ENCODE data around the gene PSPH. TPM values are rescaled to one million over a fixed set of nuclear protein-coding genes. Genes with fewer than 3 reads are reported as not detected.

The PSPH gene
- total RNA-seq, 1 experiment from 2014 or later: 66.8 TPM

DNA sequence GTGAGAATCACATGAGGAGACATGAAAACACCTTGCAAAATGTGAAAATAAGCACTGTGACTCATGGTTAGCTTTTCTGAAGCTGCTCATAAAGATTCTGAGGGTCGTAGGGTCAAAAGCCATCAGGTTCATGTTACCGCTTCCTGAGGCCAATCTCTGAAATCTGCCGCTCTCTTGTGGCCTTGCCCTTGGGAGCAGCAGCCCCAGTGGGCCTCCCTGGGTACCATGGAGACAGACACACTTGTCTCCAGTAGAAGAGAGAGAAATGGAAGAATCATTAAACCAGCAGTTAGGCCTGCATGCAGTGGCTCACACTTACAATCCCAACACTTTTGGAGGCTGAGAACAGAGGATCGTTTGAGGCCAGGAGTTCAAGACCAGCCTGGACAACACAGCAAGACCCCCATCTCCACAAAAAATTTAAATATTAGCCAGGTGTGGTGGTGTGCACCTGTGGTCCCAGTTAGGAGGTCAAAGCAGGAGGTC lies 44.0 kb downstream of the PSPH start:
- H3K36me3 ChIP-seq (replicated peaks; ENCODE audit: control insufficient read depth, insufficient read depth, low read length): peaks cover 1% of the 10 kb centered on the region; the same call in 1 of the 2 replicates
- no peaks in the 10 kb centered on the region for H3K27me3 ChIP-seq (ENCODE audit: control insufficient read depth, insufficient read depth, low read length)
- H3K4me3 ChIP-seq (ENCODE audit: insufficient read depth, low read depth, low read length): no peak overlapping the region
- no peak for DNase-seq

DNA sequence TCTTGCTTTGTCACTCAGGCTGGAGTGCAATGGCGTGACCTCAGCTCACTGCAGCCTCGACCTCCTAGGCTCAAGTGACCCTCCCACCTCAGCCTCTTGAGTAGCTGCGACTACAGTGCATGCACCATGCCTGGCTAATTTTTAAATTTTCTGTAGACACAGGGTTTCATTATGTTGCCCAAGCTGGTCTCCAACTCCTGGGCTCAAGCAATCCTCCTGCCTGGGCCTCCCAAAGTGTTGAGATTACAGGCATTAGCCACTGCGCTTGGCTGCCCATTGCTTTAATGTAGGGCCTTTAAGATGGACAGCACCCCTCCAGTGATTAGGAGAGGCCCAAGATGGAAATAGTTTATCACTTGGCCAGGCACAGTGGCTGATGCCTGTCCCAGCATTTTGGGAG lies 47.5 kb downstream of the PSPH start:
- H3K36me3 ChIP-seq (replicated peaks; ENCODE audit: control insufficient read depth, insufficient read depth, low read length): no peaks in the 10 kb centered on the region
- DNase-seq: no peak
- H3K4me3 ChIP-seq (ENCODE audit: insufficient read depth, low read depth, low read length): no peak overlapping the region
- no peaks in the 10 kb centered on the region for H3K27me3 ChIP-seq (ENCODE audit: control insufficient read depth, insufficient read depth, low read length)

DNA sequence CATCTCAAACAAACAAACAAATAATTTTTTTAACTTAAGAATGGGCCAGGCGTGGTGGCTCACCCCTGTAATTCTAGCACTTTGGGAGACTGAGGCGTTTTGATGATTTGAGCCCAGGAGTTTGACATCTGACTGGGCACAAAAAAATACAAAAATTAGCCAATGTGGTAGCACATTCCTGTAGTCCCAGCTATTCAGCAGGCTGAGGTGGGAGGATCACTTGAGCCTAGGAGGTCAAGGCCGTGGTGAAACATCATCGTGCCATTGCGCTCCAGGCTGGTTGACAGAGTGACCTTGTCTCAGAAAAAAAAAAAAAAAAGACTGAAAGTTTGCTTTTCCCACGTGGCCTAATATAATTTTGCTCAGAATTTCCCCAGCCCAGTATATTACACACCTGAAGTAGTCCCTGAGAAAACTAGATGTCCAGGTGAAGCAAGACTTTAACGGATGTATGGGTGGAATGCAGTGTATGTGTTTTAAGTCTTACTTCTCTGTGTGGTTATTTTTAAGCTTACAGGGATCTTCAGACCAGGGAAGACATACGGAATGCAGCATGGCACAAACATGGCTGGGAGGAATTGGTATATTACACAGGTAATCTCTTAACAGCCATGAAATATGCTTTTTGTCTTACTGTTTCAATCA lies 54.3 kb downstream of the PSPH start:
- Histone ChIP-seq H3K4me3 (ENCODE audit: insufficient read depth, low read depth, low read length) (no peak overlapping the region), H3K36me3 (replicated peaks; ENCODE audit: control insufficient read depth, insufficient read depth, low read length) (peaks cover 8% of the 10 kb centered on the region), H3K27me3 (ENCODE audit: control insufficient read depth, insufficient read depth, low read length) (no peaks in the 10 kb centered on the region)
- DNase-seq: no peak

DNA sequence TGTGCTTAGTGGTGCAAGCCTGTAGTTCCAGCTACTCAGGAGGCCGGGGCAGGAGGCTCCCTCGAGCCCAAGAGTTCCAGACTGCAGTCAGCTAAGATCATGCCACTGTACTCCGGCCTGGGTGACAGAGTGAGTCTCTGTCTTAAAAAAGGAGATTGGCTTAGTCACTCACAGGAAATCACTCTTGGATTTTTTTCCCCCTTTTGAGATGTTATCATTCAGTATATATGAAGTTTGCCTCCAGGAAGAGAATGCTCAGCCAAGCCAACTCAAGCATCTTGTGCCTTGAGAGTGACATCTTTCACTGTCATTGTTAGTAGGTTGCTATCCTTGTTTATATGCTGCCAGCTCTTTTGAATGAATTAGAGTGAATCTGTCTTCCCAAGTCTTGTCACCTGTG lies 58.9 kb downstream of the PSPH start:
- H3K36me3 ChIP-seq (replicated peaks; ENCODE audit: control insufficient read depth, insufficient read depth, low read length): peaks cover 8% of the 10 kb centered on the region
- no peak overlapping the region for H3K4me3 ChIP-seq (ENCODE audit: insufficient read depth, low read depth, low read length)
- DNase-seq: no peak
- no peaks in the 10 kb centered on the region for H3K27me3 ChIP-seq (ENCODE audit: control insufficient read depth, insufficient read depth, low read length)

DNA sequence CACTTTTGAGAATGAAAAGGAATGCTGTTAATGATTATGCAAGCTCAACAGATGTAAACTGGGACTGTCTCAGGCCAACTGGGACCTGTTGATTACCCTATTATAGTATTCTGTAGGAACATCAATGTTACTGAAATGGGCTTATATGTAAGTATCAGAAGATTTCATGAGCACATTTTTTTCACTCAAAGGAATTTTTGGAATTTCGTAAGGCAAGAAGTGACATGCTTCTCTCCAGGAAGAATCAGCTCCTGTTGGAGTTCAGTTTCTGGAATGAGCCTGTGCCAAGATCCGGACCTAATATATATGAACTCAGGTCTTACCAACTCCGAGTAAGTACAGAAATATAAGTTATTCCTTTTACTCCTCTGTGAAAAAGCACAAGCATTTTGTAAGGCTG lies 67.7 kb downstream of the PSPH start:
- no peak for DNase-seq
- H3K27me3 ChIP-seq (ENCODE audit: control insufficient read depth, insufficient read depth, low read length): no peaks in the 10 kb centered on the region
- peaks cover 26% of the 10 kb centered on the region for H3K36me3 ChIP-seq (replicated peaks; ENCODE audit: control insufficient read depth, insufficient read depth, low read length)
- no peak overlapping the region for H3K4me3 ChIP-seq (ENCODE audit: insufficient read depth, low read depth, low read length)

DNA sequence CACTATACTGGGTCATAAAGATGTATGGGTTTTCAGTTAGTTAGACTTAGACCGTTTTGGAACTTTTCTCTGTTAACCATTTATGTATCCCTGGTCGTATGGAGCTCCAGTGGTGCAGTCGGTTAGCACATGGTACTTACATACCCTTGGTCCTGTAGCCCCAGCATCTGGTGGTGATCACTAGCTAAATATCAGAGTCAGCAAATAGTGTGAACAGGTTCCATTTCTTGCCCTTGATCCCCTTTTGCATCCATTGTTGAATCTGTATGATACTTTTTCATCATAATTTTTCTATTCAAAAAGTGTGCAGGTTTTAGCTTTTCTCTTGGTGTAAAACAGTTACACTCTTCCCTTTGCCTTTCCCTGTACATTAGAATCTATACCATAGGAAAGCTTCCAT lies 71.0 kb downstream of the PSPH start:
- Histone ChIP-seq H3K4me3 (ENCODE audit: insufficient read depth, low read depth, low read length) (no peak overlapping the region), H3K27me3 (ENCODE audit: control insufficient read depth, insufficient read depth, low read length) (no peaks in the 10 kb centered on the region), H3K36me3 (replicated peaks; ENCODE audit: control insufficient read depth, insufficient read depth, low read length) (peaks cover 28% of the 10 kb centered on the region)
- DNase-seq: no peak

DNA sequence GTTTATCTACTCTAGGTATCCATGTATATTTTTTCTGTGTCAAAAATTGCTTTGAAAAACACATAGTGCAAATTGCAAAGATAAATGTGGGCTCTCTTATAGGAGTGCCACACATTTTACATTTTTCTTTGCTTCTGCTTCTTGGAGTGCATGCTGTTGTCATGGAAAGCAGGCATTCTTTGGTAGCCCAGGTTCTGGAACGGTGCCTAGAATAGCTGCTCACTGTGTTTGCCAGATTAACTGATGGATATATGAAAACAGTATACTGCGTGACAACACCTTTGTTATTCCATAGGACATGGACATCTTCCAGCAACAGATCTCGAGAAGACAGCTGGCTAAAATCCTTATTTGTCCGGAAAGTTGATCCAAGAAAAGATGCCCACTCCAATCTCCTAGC lies 73.4 kb downstream of the PSPH start:
- peaks cover 24% of the 10 kb centered on the region for H3K36me3 ChIP-seq (replicated peaks; ENCODE audit: control insufficient read depth, insufficient read depth, low read length)
- no peak for DNase-seq
- H3K4me3 ChIP-seq (ENCODE audit: insufficient read depth, low read depth, low read length): no peak overlapping the region
- no peaks in the 10 kb centered on the region for H3K27me3 ChIP-seq (ENCODE audit: control insufficient read depth, insufficient read depth, low read length)

DNA sequence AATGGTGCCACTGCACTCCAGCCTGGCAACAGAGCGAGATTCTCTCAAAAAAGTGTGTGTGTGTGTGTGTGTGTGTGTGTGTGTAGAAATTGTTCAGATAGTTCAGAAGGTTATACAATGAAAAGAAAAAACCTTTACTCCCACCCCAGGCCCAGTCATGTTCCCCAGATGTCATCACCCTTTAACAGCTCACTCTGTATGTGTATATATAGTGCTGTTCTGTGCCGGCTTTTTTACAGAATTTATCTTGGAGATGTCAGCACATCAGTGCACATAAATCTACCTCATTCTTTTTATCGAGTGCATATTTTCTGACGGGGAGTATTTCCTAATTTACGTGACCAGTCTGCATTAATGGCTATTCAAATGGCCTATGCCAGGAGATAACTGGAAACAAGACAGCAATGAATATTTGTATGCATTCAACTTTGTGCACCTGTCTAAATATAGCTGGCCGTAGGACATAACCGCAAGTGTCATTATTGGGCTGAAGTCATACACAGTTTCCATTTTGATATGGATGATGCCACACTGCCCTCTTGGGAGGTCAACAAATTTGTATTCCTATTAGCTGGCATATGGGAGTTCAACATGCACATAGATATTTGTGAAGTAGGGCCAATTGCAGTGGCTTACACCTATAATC lies 75.1 kb downstream of the PSPH start:
- no peak for DNase-seq
- Histone ChIP-seq H3K36me3 (replicated peaks; ENCODE audit: control insufficient read depth, insufficient read depth, low read length) (peaks cover 19% of the 10 kb centered on the region), H3K27me3 (ENCODE audit: control insufficient read depth, insufficient read depth, low read length) (no peaks in the 10 kb centered on the region), H3K4me3 (ENCODE audit: insufficient read depth, low read depth, low read length) (no peak overlapping the region)

DNA sequence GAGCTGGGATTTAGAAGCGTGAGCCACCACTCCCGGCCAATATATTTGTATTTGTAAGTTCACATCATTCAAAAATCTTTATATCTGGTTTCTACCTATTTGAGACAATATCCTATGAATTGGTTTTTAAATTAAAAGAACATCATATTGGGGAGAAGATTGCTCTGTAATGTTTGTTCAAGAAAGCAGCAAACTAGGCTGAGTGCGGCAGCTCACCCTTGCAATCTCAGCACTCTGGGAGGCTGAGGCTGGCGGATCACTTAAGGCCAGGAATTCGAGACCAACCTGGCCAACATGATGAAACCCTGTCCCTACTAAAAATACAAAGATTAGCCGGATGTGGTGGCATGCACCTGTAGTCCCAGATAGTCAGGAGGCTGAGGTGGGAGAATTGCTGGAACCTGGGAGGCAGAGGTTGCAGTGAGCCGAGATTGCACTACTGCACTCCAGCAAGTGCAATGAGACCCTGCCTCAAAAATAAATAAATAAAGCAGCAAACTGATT lies 77.4 kb downstream of the PSPH start:
- no peaks in the 10 kb centered on the region for H3K27me3 ChIP-seq (ENCODE audit: control insufficient read depth, insufficient read depth, low read length)
- no peak overlapping the region for H3K4me3 ChIP-seq (ENCODE audit: insufficient read depth, low read depth, low read length)
- no peak for DNase-seq
- peaks cover 6% of the 10 kb centered on the region for H3K36me3 ChIP-seq (replicated peaks; ENCODE audit: control insufficient read depth, insufficient read depth, low read length)

DNA sequence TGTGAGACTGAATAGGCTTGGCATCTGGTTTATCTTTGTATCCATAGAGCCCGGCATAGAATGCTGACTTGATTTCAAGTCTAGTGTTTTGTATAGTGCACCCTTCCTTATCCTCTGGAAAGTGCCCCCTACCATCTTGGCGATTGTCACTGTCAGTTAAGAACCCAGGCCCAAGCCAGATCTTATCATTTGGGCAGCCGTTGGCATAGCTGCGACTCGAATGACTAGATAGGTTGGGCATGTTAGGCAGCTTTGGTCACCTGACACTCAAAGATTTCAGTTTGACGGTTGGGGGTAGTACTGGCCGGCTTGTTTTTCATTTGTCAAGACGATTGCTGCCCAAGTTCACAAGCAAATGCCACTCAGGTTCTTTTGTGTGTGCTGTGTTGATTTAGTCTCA lies 80.3 kb downstream of the PSPH start:
- DNase-seq: no peak
- Histone ChIP-seq H3K27me3 (ENCODE audit: control insufficient read depth, insufficient read depth, low read length) (no peaks in the 10 kb centered on the region), H3K36me3 (replicated peaks; ENCODE audit: control insufficient read depth, insufficient read depth, low read length) (peaks cover 2% of the 10 kb centered on the region; the same call in 1 of the 2 replicates), H3K4me3 (ENCODE audit: insufficient read depth, low read depth, low read length) (no peak overlapping the region)

DNA sequence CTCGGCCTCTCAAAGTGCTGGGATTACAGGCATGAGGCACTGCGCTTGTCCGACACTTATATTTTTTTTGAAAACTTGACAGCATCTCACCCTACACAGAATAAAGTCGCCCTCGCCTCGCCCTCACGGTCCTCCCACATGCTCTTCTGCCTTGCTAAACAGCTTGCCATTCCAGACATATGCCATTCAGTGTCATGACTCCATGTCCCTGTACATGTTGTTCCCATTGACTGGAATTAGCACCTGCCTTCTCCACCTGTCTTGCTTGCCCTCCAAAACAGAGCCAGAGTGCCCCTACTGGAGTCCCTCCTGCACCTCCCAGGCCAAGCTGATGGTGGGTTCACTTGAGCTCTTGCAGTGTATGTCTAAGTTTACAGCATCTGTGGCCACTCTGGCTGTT lies 80.7 kb downstream of the PSPH start:
- Histone ChIP-seq H3K27me3 (ENCODE audit: control insufficient read depth, insufficient read depth, low read length) (no peaks in the 10 kb centered on the region), H3K4me3 (ENCODE audit: insufficient read depth, low read depth, low read length) (no peak overlapping the region), H3K36me3 (replicated peaks; ENCODE audit: control insufficient read depth, insufficient read depth, low read length) (peaks cover 2% of the 10 kb centered on the region; the same call in 1 of the 2 replicates)
- DNase-seq: no peak

DNA sequence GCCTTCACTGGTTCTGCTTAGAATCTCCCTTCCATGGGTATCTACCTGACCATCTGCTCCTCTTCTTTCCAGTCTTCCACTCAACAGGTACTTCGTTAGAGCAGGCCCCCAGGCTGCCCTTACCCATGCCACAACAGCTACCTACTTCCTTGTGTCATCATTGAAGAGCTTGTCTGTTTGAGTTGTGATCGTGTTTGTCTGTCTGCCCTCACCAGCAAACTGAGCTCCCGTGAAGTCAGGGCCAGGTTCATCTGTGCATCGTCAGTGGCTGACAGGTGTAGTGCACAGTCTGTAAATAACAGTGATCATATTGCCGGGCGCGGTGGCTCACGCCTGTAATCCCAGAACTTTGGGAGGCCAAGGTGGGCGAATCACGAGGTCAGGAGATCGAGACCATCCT lies 81.9 kb downstream of the PSPH start:
- Histone ChIP-seq H3K36me3 (replicated peaks; ENCODE audit: control insufficient read depth, insufficient read depth, low read length) (peaks cover 2% of the 10 kb centered on the region; the same call in 1 of the 2 replicates), H3K27me3 (ENCODE audit: control insufficient read depth, insufficient read depth, low read length) (no peaks in the 10 kb centered on the region), H3K4me3 (ENCODE audit: insufficient read depth, low read depth, low read length) (no peak overlapping the region)
- no peak for DNase-seq

DNA sequence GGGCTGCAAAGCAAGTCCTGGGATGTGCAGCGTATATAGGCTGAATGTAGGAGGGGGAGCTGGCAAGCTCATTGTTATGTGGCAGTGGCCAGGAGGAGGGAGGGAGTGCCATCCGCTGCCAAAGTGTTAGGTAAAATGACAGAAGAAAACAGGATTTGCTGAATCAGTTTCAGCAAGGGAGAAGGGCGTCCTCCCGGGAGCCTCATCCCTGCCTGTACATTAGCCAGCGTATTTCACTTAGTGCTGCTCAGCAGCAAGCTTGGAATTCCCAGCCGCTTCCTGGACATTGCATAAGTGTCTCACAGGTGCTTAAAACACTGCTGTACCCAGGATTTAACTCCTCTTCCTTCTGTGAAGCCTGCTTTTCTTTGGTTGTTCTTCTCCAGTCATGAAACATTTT lies 84.4 kb downstream of the PSPH start:
- no peak for DNase-seq
- H3K27me3 ChIP-seq (ENCODE audit: control insufficient read depth, insufficient read depth, low read length): peaks cover 2% of the 10 kb centered on the region
- H3K4me3 ChIP-seq (ENCODE audit: insufficient read depth, low read depth, low read length): no peak overlapping the region
- peaks cover 2% of the 10 kb centered on the region; the same call in 1 of the 2 replicates for H3K36me3 ChIP-seq (replicated peaks; ENCODE audit: control insufficient read depth, insufficient read depth, low read length)

DNA sequence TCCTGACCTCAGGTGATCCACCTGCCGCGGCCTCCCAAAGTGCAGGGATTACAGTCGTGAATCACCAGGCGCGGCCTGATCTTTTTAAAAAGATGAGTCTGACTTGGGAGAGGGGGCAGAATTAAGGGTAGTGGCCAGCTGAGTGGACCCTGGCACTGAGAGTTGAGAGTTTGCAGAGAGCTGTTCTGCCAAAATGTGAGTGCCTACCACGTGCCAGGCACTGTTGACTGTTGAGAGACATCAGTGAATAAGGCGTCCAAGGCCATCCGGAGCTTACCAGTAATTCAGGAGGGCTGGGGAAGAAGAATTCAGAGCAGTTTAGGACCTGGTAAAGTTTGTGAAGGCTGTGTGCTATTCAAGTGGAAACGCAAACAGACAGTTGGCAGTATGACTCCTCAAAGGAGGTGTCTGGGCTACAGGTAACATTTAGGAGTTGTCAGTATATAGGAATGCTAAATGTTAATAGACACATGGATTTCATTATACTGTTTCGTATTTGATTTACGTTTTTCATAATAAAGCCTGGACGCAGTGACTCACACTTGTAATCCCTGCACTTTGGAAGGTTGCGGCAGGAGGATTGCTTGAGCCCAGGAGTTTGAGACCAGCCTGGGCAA lies 85.3 kb downstream of the PSPH start:
- no peak for DNase-seq
- Histone ChIP-seq H3K36me3 (replicated peaks; ENCODE audit: control insufficient read depth, insufficient read depth, low read length) (peaks cover 2% of the 10 kb centered on the region; the same call in 1 of the 2 replicates), H3K4me3 (ENCODE audit: insufficient read depth, low read depth, low read length) (no peak overlapping the region), H3K27me3 (ENCODE audit: control insufficient read depth, insufficient read depth, low read length) (peaks cover 2% of the 10 kb centered on the region)

DNA sequence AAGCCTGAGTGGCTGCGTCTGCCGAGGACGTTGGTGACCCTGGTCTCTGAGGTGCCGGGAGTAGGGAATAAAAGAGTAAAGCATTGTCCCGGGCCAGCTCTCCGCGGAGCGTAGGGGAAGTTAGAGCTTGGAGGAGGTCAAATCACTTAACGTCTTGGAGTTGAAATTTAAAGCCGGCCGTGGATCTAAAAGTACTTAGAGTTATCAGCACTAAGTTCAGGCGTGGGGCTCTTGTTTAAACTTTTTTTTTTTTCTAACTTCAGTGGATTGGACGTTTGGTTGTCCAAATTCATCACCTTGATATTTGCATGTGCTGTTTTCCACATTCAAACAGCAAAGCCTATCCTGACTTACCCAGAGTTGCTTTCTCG lies 86.2 kb downstream of the PSPH start:
- no peak for DNase-seq
- peaks cover 2% of the 10 kb centered on the region; the same call in 1 of the 2 replicates for H3K36me3 ChIP-seq (replicated peaks; ENCODE audit: control insufficient read depth, insufficient read depth, low read length)
- H3K4me3 ChIP-seq (ENCODE audit: insufficient read depth, low read depth, low read length): peak overlapping the region; percentile 72
- H3K27me3 ChIP-seq (ENCODE audit: control insufficient read depth, insufficient read depth, low read length): peaks cover 2% of the 10 kb centered on the region

Data from H7 (cell line).